GM12865 (cell line): ENCODE measurements around the gene TUBB.

Source experiments
- DNase-seq: peaks from one replicate; pipeline ENCODE4 v3.0.0; 2010; ENCODE audit warnings: low read depth
- H3K4me3 ChIP-seq: 2 replicates; pipeline ENCODE4 v1.5.1; 2011; ENCODE audit warnings: mild to moderate bottlenecking, low read depth, low read length, control low read depth
- CTCF ChIP-seq: IDR thresholded peaks from 2 replicates; pipeline ENCODE4 v1.5.1; 2011; ENCODE audit warnings: low read length, control low read depth, low read depth, inconsistent platforms; ENCODE audit not compliant: insufficient read depth; ENCODE audit errors: missing control alignments

The TUBB gene

GRCh38 chr6:30747300-30747687, 27.1 kb downstream of the TUBB start:
- no peak for TF ChIP-seq CTCF
- DNase-seq, result no peak
- H3K4me3 ChIP-seq, result no peak overlapping the region

- no peak overlapping the region for H3K4me3 ChIP-seq
- no peak for DNase-seq
- TF ChIP-seq CTCF, result no peak
These were observed 28.0 kb downstream of the TUBB start for GRCh38 chr6:30747902-30748769.

- no peak overlapping the region for H3K4me3 ChIP-seq
- no peak for DNase-seq
- TF ChIP-seq CTCF, result no peak
These were observed 28.8 kb downstream of the TUBB start for GRCh38 chr6:30748851-30749540.

GRCh38 chr6:30749554-30750378, 29.6 kb downstream of the TUBB start:
- no peak for DNase-seq
- no peak for TF ChIP-seq CTCF
- no peak overlapping the region for H3K4me3 ChIP-seq

- H3K4me3 ChIP-seq, result no peak overlapping the region
- no peak for DNase-seq
- no peak for TF ChIP-seq CTCF
These were observed 30.2 kb downstream of the TUBB start for GRCh38 chr6:30750379-30750668.

- H3K4me3 ChIP-seq, result no peak overlapping the region
- no peak for DNase-seq
- TF ChIP-seq CTCF, result no peak
These were observed 32.2 kb downstream of the TUBB start for GRCh38 chr6:30752157-30752927.
